ENCODE data around the gene PDGFRA. TPM values are rescaled to one million over a fixed set of nuclear protein-coding genes. Genes with fewer than 3 reads are reported as not detected.
A peak's percentile ranks its signal among the peaks of the same experiment; 100 is the strongest.

Gene PDGFRA
- total RNA-seq, 1 donor from 2014 or later: 0.54 TPM

DNA sequence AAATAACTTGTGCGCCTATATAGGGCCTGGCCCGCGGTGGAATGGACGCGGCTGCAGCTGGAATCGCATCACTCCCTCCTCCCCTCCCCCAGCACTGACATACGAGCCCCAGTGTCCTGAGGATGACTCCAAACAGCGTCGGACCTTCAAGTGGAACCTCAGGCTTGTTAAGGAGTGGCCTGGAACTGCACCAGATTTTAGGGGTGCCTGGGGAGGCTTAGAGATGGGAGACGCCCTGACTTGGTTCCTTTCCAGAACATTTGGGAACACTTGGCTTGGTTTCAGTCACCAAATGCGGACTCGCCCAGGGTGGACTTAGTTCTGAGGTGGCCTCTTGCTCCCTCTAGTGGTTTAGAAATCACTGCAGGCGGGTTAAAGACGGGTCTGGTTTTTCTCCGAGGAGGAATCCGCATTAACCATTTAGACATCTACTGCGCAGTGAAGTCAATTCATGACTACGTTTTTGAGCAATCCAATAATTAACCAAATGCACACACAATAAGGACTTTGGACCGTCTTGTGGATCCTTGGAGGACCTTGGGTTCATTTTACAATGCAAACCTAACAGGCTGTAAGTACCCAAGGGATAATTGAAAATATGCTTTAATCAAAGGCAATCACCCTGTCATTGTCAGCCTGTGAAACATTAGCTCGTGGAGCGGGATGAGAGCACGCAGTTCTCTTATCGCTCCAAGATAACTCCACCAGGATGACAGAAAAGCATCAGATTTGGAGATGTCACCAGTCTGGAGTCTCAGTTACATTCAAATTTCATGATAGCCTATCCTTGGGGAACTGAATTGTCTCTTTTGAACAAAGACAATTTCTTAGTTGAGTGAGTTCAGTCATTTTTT lies 11.2 kb upstream of the PDGFRA start:
- Mint-ChIP-seq H3K4me1 (peaks cover 4% of the 10 kb centered on the region), H3K4me3 (peak overlapping the region; percentile 49), H3K27ac (no peak overlapping the region), H3K9me3 (no peaks in the 10 kb centered on the region), H3K36me3 (ENCODE audit: low read depth) (no peaks in the 10 kb centered on the region), H3K27me3 (peaks cover 26% of the 10 kb centered on the region)
- intact Hi-C loops (cut with micrococcal nuclease): loop anchor here (1.0 to 5.0 kb wide), 2 partner anchors 288 to 1021 kb away; no protein-coding TSS in a partner anchor
- peak; percentile 87 for DNase-seq

DNA sequence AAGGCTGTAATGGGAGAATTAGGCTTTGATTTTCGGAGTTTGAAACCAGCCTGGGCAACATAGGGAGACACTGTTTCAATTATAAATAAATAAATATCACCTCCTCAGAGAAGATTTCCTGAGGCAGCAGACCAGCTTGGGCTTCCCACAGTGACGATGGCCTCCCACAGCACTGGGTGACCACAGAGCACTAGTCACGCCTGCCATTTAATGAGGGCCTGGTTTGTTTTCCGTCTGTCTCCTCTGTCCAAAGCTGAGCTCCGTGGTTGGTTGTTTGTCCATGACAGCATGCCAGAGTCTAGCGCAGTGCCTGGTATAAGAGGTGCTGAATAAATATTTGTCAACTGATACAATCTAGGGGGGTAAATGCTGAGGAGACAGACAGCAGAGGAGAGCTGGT lies 10.4 kb upstream of the PDGFRA start:
- no peak overlapping the region for H3K27ac Mint-ChIP-seq
- H3K4me3 Mint-ChIP-seq: no peak overlapping the region
- H3K4me1 Mint-ChIP-seq: peaks cover 4% of the 10 kb centered on the region
- H3K9me3 Mint-ChIP-seq: no peaks in the 10 kb centered on the region
- peaks cover 30% of the 10 kb centered on the region for H3K27me3 Mint-ChIP-seq
- no peak for DNase-seq
- intact Hi-C loops (cut with micrococcal nuclease): loop anchor here (1.0 to 5.0 kb wide), 2 partner anchors 288 to 1021 kb away; no protein-coding TSS in a partner anchor
- no peaks in the 10 kb centered on the region for H3K36me3 Mint-ChIP-seq (ENCODE audit: low read depth)

DNA sequence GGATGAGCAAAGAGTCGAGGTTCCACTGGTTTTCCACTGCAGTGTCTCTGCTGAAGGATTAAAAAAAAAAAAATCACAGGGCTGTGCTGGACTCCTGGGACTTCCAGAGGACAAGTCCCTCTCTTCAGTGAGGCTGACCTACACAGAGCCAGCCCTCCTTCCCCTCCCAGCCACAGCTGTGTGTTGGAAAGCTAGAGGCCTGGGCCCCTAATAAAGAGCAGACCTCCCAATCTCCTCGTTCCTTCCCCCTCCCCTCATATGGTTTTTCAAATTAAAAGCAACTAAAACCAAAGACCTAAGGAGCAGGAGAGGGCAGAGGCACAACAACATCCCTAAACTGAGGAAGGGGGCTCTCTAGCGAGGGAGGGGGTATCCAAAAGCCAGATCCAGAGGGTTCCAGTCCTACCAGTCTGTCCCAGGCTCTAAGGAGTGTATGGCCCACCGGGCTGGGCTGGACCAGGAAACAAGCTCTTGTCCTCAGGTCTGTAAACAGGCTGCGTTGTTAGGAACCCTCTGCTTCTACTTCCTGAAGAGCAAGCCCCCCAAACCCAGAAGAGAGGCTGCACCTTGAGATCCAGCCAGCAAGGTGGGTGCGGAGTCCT lies 4.0 kb upstream of the PDGFRA start:
- peaks cover 77% of the 10 kb centered on the region for H3K27me3 Mint-ChIP-seq
- no peak for DNase-seq
- peaks cover 5% of the 10 kb centered on the region for H3K36me3 Mint-ChIP-seq (ENCODE audit: low read depth)
- H3K9me3 Mint-ChIP-seq: no peaks in the 10 kb centered on the region
- H3K4me1 Mint-ChIP-seq: peaks cover 22% of the 10 kb centered on the region
- H3K27ac Mint-ChIP-seq: no peak overlapping the region
- H3K4me3 Mint-ChIP-seq: no peak overlapping the region
- intact Hi-C loops (cut with micrococcal nuclease): no loop called here

DNA sequence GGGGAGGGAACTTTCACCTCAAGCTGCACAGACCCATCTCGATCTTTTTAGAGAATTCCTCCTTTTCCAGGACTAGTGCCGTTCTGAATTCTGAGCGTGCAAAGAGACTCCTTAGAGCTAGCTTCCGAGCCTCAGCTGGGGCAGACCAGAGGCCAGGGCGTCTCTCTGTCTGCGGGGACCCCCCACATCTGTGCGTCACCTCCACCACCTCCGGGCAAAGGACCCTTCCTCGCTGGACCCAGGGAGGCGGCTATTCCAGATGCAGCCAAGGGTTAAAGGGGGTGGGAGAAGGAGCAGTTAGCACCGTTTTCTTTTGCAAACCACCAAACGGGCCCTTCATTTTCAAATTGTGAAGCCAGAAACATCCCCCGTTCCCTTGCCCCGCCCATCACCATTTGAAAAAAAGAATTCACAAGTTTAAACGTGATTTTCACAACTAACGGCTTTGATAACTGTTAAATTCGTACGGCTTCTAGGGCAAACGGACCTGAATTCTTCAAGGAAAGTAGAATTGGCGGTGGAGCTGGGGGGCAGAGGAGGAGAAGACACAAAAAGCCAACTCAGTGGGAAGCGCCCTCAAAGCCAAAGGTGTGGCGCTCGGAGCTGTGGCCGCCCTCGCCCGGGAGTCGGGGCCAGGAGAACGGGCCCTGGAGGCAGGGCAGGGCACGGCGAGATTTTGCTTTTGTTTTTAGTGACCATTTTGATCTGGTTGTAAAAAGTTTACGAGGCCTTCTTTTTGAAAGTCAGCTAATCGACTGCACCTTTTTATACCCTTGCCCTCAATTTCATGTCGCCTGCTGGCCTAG lies 3.3 kb upstream of the PDGFRA start:
- H3K9me3 Mint-ChIP-seq: no peaks in the 10 kb centered on the region
- intact Hi-C loops (cut with micrococcal nuclease): no loop called here
- DNase-seq: peak; percentile 55
- no peak overlapping the region for H3K27ac Mint-ChIP-seq
- H3K36me3 Mint-ChIP-seq (ENCODE audit: low read depth): peaks cover 5% of the 10 kb centered on the region
- peak overlapping the region; percentile 39 for H3K4me3 Mint-ChIP-seq
- peaks cover 81% of the 10 kb centered on the region for H3K27me3 Mint-ChIP-seq
- H3K4me1 Mint-ChIP-seq: peaks cover 24% of the 10 kb centered on the region

DNA sequence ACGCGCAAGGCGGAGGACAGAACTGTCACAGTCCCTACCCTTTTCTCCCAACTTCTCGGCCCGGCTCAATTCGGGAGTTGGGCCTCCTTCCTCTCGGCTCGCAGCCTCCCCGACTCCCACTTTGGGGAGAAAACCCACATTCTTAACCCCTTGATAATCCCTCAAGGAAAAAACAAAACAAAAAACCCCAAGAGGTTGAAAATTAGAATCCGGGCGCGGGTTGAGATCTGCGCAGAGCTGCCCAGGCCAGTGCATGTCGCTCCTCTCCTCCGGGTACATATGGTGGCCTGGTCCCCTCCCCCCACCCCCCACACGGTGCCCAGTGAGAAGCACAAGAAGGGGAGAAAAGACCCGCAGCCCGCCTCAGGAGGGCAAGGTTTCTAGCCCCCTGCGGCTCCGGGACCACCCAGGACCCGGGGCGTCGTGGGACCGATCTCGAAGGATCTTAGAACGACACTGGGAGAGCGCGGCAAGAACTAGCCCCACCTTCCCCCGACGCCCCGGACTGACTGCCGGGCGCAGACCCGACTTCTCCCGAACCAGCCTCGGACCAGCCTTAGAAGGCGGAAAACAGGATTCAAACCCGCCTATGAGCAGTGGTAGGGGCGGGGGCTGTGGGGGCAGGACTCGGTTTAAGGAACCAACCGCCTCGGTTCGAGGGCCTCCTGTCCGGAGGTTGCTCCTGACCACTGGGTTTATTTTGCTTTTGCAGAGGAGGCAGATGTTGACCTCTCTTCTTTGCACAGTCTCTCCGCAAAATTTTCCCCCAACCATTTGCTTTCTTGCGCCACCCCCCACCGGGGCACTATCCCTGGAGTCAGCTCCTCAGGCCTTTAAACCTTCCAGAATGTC lies 2.5 kb upstream of the PDGFRA start:
- H3K4me1 Mint-ChIP-seq: peaks cover 24% of the 10 kb centered on the region
- peak overlapping the region; percentile 45 for H3K4me3 Mint-ChIP-seq
- no peak for DNase-seq
- no peaks in the 10 kb centered on the region for H3K9me3 Mint-ChIP-seq
- intact Hi-C loops (cut with micrococcal nuclease): loop anchor here (1.0 kb wide), 1 partner anchor 126 kb away; the partner anchor contains the start of gene GSX2
- peaks cover 85% of the 10 kb centered on the region for H3K27me3 Mint-ChIP-seq
- peaks cover 5% of the 10 kb centered on the region for H3K36me3 Mint-ChIP-seq (ENCODE audit: low read depth)
- H3K27ac Mint-ChIP-seq: peak overlapping the region; percentile 24

DNA sequence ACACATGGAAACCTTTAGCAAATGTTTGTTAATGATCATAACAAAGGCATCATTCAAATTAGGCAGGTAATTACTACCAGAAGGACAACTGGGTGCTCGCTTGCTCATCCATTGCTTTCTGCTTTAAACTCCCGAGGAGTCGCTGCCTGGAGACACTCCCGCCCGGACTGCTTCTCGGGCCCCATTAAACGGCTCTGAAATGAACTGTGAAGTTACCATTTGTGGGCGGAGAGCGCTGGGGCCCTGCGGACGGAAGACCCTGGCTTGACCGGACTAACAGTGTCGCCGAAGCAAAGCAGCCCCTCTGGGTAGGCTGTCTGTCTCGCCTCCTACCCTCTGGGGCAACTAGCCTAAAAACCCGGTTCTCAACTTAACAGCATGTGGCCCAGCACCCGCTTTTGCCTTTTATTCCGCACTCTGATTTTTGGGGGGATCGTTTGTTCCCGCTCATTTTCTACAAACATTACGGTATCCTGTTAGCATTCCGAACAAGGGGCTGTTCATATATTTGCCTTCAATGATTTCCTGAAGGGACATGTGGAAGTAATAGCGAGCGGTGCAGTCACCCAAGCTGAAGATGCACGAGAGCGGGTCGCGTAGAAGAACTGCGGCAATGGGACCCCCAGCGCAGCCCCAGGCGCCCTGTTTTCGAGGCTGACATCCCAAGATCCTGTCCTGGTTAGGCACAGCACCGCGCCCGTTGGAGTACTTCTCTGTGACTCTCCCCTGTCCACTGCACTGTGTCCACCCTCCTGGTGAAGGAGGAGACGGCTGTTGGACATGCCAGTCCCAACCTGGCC lies 1.6 kb upstream of the PDGFRA start:
- peak; percentile 56 for DNase-seq
- peak overlapping the region; percentile 24 for H3K27ac Mint-ChIP-seq
- H3K4me1 Mint-ChIP-seq: peaks cover 26% of the 10 kb centered on the region
- H3K4me3 Mint-ChIP-seq: peak overlapping the region; percentile 45
- intact Hi-C loops (cut with micrococcal nuclease): loop anchor here (1.0 kb wide), 1 partner anchor 127 kb away; the partner anchor contains the start of gene GSX2
- H3K9me3 Mint-ChIP-seq: no peaks in the 10 kb centered on the region
- peaks cover 87% of the 10 kb centered on the region for H3K27me3 Mint-ChIP-seq
- peaks cover 5% of the 10 kb centered on the region for H3K36me3 Mint-ChIP-seq (ENCODE audit: low read depth)

DNA sequence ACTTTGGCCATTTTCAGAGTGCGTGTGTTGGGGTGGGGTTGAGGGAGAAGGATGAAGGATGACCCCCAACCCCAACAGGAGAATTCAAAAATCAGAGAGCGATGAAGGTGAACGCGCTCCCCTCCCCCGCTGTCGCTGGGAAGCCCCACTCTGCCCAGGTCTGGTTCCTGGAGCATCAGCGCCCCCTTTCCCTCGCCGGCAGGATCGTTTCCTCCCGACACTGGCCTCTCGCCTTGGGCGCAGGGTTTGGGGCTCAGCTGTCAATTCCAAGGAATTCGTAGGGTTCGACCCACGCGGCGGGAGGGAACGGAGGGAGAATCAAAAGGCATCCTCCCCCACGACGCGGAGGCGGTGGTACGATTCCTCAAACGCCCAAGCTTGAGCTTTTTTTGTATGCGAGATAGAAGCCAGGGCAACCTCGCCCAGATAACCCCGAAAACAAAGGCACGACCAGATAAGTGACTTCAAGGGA lies 1.0 kb upstream of the PDGFRA start:
- peak; percentile 77 for DNase-seq
- Mint-ChIP-seq H3K9me3 (no peaks in the 10 kb centered on the region), H3K27me3 (peaks cover 82% of the 10 kb centered on the region), H3K36me3 (ENCODE audit: low read depth) (peaks cover 5% of the 10 kb centered on the region), H3K27ac (peak overlapping the region; percentile 60), H3K4me1 (peaks cover 26% of the 10 kb centered on the region), H3K4me3 (peak overlapping the region; percentile 45)
- intact Hi-C loops (cut with micrococcal nuclease): no loop called here

DNA sequence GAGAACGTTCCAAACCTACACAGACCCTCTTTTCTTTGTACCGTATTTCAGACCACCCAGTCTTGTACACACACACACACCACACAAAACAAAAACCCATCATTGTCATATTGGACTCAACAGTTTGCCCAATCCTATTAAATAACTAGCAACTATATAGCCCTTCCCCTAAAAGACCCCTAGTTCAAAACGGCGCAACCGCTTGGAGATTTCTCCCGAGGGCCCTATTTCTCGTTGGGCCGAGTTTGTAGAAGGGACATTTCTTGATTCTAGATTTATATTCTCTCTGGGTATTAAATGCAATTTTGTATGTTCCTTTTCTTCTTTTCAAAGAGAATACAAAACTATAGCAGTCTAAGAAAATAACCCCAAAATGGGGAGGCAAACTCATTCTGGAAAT lies 547 bp upstream of the PDGFRA start:
- Mint-ChIP-seq H3K27ac (peak overlapping the region; percentile 60), H3K4me3 (peak overlapping the region; percentile 45), H3K27me3 (peaks cover 80% of the 10 kb centered on the region), H3K9me3 (no peaks in the 10 kb centered on the region), H3K4me1 (peaks cover 26% of the 10 kb centered on the region), H3K36me3 (ENCODE audit: low read depth) (peaks cover 5% of the 10 kb centered on the region)
- no peak for DNase-seq
- intact Hi-C loops (cut with micrococcal nuclease): no loop called here

DNA sequence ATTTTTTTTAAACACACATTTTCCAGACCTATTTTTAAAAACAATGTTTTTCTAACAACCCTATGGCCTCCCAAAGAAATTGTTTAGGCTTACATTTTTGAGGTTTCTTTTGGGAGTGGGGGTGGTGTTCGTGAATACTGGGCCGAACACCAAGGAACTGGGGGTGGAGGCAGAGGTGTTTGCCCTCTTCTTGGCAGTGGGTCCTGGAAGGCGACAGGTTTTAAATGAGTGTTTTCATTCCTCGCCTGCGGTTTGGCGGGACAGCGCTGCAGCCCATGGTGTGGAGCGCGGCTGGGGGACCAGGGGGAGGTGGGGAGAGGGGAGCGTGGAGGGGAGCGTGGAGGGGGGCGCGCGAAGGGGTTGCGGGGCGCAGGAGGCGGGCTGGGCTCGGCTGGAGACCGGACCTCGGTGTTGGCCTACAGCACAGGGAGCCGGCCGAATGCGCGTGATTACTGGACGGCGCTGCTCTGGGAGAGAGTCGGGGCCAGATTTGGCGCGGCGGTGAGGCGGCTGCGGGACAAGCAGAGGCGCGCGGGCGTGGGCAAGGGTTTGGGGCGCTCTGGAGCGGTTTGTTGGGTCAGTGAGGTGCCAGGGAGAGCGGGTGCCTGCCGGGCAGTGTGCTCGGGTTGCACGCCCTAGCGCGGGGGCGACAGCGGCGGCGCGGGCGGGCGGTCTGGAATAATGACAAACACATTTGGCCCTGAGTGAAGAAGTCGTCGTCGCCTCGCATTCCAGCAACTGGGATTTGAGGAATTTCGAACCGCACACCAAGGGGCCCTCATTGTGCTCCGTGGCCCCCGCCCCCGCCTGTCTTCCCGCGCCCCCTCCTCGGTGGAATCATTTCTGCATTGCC lies 764 bp downstream of the PDGFRA start:
- DNase-seq: no peak
- intact Hi-C loops (cut with micrococcal nuclease): loop anchor here (5.0 to 10.0 kb wide), 4 partner anchors 427 to 1853 kb away; partner anchors contain the start of genes KIT and SCFD2
- Mint-ChIP-seq H3K27ac (peak overlapping the region; percentile 75), H3K4me1 (peaks cover 29% of the 10 kb centered on the region), H3K4me3 (no peak overlapping the region), H3K36me3 (ENCODE audit: low read depth) (peaks cover 5% of the 10 kb centered on the region), H3K27me3 (peaks cover 80% of the 10 kb centered on the region), H3K9me3 (no peaks in the 10 kb centered on the region)

DNA sequence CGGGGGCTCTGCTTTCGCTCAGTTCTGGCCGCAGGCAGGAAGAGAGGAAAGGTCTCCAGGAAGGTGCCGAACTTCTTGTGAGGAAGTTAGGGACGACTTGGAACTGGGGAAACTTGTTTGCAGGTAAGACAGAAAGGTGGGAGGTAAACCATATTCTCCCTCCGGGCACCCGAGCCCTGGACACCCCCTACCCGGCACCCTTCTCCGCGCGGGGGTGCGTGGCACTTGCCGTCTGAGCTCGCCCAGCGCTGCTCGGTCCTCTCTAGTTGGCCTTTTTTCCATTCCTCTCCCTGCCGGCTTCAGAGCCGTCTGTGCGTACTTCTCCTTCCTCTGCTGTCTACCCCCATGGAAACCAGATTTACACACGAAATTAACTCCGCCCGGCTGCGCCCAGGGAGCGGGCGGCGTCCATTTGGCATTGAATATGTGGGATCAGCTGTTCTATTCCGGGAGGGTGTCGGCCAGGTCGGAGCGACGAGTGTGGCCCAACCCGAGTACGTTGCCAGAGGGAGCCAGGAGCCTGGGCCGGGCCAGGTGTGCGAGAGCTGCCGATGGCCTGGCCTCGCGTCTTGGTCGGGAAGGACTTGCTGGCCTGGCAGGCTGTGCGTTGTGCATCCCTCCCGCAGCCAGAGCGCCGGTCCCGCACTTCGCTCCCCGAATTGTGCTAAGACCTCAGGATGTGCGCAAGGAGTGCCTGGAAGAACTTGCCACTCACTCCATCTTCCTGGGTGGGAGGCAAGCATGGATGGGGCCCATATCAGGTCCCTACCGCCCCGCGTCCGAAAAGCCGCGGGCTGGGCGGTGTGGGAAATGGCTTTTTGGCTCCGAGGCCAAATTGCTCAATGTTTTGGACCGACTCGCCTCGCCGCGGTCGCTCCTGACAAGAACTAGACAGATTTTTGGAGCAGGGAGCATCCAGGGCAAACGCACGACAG lies 1.7 kb downstream of the PDGFRA start:
- no peaks in the 10 kb centered on the region for H3K9me3 Mint-ChIP-seq
- DNase-seq: peak; percentile 61

DNA sequence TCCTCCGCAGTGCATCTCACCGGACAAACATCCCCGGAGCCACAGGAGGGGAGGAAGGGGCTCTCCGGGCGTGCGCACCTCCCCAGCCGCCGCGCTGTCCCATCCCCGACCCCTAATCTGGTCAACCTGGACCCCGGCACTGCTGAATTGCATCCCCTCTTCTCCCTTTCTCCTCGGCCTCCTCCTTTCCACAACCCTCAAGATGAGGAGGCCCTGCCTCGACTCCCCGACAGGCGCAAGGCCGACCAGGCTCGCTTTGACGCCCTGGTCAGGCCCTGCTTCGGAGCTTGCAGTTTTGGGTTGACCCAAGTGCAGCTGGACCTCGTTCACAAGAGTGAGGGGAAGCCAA lies 2.3 kb downstream of the PDGFRA start:
- Mint-ChIP-seq H3K4me3 (no peak overlapping the region), H3K4me1 (peaks cover 26% of the 10 kb centered on the region), H3K9me3 (no peaks in the 10 kb centered on the region), H3K36me3 (ENCODE audit: low read depth) (peaks cover 5% of the 10 kb centered on the region), H3K27ac (peak overlapping the region; percentile 63), H3K27me3 (peaks cover 74% of the 10 kb centered on the region)
- no peak for DNase-seq
- intact Hi-C loops (cut with micrococcal nuclease): loop anchor here (5.0 to 10.0 kb wide), 4 partner anchors 426 to 1854 kb away; partner anchors contain the start of genes KIT and SCFD2

More for the DNA sequence above, 1.7 kb downstream of the PDGFRA start:
- Mint-ChIP-seq H3K27me3 (peaks cover 78% of the 10 kb centered on the region), H3K27ac (peak overlapping the region; percentile 63), H3K4me1 (peaks cover 29% of the 10 kb centered on the region), H3K36me3 (ENCODE audit: low read depth) (peaks cover 5% of the 10 kb centered on the region), H3K4me3 (no peak overlapping the region)
- intact Hi-C loops (cut with micrococcal nuclease): loop anchor here (5.0 to 10.0 kb wide), 4 partner anchors 427 to 1853 kb away; partner anchors contain the start of genes KIT and SCFD2

Measured in activated CD4-positive, alpha-beta T cell treated with anti-CD3 and anti-CD28 coated beads, Interleukin-2, amount 10 ng/mL, durations not matched to agents 24 days and 14 days (primary cell).